ENCODE data around the gene MCF2L2.
A peak's percentile ranks its signal among the peaks of the same experiment; 100 is the strongest.

The MCF2L2 gene

GRCh38 chr3:183218826-183219225, 209.6 kb downstream of the MCF2L2 start:
- TF ChIP-seq POLR2A (IDR thresholded peaks at IDR 0.05; ENCODE audit: low read depth, low read length) (no peak), TAF1 (IDR thresholded peaks at IDR 0.05; ENCODE audit: borderline replicate concordance, low read depth, low read length) (no peak), POLR2AphosphoS5 (IDR thresholded peaks at IDR 0.05; ENCODE audit: low read depth, low read length) (no peak)
- no peak for DNase-seq (ENCODE audit: insufficient read length)
- no peak for FAIRE-seq

DNA sequence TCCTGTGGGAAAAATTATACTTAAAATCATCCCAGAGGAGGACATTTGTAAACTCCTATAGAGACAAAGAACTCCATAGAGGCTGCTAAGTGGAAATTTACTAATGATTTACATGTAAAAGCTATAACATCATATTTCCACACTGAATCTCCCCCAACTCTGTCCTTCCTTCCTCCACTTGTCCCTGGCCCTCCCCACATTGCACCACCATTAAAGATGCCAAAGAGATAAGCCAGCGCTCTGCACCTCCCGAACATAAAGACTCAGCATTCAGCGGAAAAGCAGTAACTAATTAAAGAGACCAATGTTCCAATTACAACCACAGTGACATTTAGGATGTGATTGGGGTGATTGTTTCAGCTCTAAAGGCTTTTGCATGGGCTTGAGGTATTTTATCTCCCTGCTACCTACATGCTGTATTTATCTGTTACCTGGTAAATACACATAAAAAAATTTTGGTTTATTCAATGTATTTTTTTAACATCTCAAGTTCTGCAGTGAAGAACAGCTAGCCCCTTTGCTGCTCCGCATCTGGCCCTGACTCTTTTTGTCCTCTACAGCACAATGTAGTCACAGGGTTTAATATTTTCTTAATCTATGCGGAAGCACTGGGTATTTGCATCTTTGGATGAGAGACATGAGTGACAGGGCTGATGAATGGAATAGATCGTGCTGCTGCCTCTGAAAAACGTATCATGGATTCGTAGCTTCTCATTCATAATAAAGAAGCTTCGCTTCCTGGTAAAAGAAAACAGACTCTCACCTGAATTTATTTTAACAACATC, 210.7 kb downstream of the MCF2L2 start:
- DNase-seq (ENCODE audit: insufficient read length) (no peak), FAIRE-seq (no peak)
- TF ChIP-seq POLR2A (IDR thresholded peaks at IDR 0.05; ENCODE audit: low read depth, low read length) = no peak
- TF ChIP-seq POLR2AphosphoS5 (IDR thresholded peaks at IDR 0.05; ENCODE audit: low read depth, low read length) = no peak
- TF ChIP-seq TAF1 (IDR thresholded peaks at IDR 0.05; ENCODE audit: borderline replicate concordance, low read depth, low read length) = no peak

DNA sequence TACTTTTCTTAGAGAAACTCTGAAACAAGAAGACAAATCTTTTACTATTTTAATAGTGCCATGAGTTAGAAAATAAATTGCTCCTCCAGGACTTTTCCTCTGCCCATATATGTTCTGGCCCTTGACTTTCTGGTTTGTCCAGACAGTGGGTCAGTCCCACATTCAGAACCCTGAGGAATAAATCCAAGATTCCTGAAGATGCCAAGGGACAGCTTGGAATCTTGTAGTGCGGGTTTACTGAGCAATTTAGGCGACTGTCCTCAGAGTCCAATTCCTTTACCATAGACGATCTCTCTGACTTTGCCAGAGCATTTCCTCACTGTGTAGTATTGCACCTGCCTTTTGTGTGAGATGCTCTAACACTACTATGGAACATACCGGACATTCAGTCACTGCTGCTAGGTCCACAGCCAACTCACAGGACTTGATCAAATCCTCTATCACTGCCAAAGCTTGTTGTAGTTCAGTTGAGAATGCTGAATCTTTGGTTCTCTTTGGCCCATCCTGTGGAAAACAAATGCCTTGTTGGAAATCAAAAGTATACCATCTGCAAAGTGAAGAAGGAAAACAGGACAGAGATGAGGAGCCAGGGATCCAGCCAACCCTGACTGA, 212.7 kb downstream of the MCF2L2 start:
- no peak for FAIRE-seq
- TF ChIP-seq POLR2AphosphoS5 (IDR thresholded peaks at IDR 0.05; ENCODE audit: low read depth, low read length) (no peak), TAF1 (IDR thresholded peaks at IDR 0.05; ENCODE audit: borderline replicate concordance, low read depth, low read length) (no peak), POLR2A (IDR thresholded peaks at IDR 0.05; ENCODE audit: low read depth, low read length) (no peak)
- DNase-seq (ENCODE audit: insufficient read length) = no peak

GRCh38 chr3:183214277-183214612, 214.2 kb downstream of the MCF2L2 start:
- DNase-seq (ENCODE audit: insufficient read length) (no peak), FAIRE-seq (no peak)
- no peak for TF ChIP-seq POLR2A (IDR thresholded peaks at IDR 0.05; ENCODE audit: low read depth, low read length)
- no peak for TF ChIP-seq POLR2AphosphoS5 (IDR thresholded peaks at IDR 0.05; ENCODE audit: low read depth, low read length)
- TF ChIP-seq TAF1 (IDR thresholded peaks at IDR 0.05; ENCODE audit: borderline replicate concordance, low read depth, low read length) = no peak

GRCh38 chr3:183213415-183214276, 214.8 kb downstream of the MCF2L2 start:
- TF ChIP-seq POLR2A (IDR thresholded peaks at IDR 0.05; ENCODE audit: low read depth, low read length) = no peak
- TF ChIP-seq TAF1 (IDR thresholded peaks at IDR 0.05; ENCODE audit: borderline replicate concordance, low read depth, low read length) = no peak
- TF ChIP-seq POLR2AphosphoS5 (IDR thresholded peaks at IDR 0.05; ENCODE audit: low read depth, low read length) = no peak
- peak; percentile 14 for FAIRE-seq

GRCh38 chr3:183212565-183212964, 215.9 kb downstream of the MCF2L2 start:
- TF ChIP-seq POLR2AphosphoS5 (IDR thresholded peaks at IDR 0.05; ENCODE audit: low read depth, low read length) = no peak
- TF ChIP-seq TAF1 (IDR thresholded peaks at IDR 0.05; ENCODE audit: borderline replicate concordance, low read depth, low read length) = no peak
- TF ChIP-seq POLR2A (IDR thresholded peaks at IDR 0.05; ENCODE audit: low read depth, low read length) = no peak
- FAIRE-seq (no peak), DNase-seq (ENCODE audit: insufficient read length) (no peak)

More at GRCh38 chr3:183213415-183214276, 214.8 kb downstream of the MCF2L2 start:
- DNase-seq (ENCODE audit: insufficient read length) = no peak

DNA sequence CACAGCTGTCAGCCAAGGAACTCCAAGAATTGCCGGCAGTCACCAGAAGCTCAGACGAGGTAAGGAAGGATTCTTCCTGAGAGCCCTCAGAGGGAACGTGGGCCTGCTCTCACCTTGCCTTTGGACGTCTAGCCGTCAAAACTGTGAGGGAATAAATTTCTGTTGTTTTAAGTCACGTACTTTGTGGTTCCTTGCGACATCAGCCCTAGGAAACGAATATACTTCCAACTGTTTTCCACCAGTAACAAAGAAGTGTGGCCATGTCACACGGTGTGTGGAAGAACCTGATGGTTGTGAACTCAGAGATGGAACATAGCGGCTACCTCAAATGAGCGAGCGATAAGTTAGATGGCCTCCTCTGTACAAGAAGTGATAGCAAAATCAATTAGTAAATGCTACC, 216.3 kb downstream of the MCF2L2 start:
- no peak for DNase-seq (ENCODE audit: insufficient read length)
- FAIRE-seq = no peak
- TF ChIP-seq POLR2A (IDR thresholded peaks at IDR 0.05; ENCODE audit: low read depth, low read length) (no peak), POLR2AphosphoS5 (IDR thresholded peaks at IDR 0.05; ENCODE audit: low read depth, low read length) (no peak), TAF1 (IDR thresholded peaks at IDR 0.05; ENCODE audit: borderline replicate concordance, low read depth, low read length) (no peak)

GRCh38 chr3:183211352-183211751, 217.1 kb downstream of the MCF2L2 start:
- TF ChIP-seq POLR2A (IDR thresholded peaks at IDR 0.05; ENCODE audit: low read depth, low read length) (no peak), TAF1 (IDR thresholded peaks at IDR 0.05; ENCODE audit: borderline replicate concordance, low read depth, low read length) (no peak), POLR2AphosphoS5 (IDR thresholded peaks at IDR 0.05; ENCODE audit: low read depth, low read length) (no peak)
- no peak for FAIRE-seq
- no peak for DNase-seq (ENCODE audit: insufficient read length)

DNA sequence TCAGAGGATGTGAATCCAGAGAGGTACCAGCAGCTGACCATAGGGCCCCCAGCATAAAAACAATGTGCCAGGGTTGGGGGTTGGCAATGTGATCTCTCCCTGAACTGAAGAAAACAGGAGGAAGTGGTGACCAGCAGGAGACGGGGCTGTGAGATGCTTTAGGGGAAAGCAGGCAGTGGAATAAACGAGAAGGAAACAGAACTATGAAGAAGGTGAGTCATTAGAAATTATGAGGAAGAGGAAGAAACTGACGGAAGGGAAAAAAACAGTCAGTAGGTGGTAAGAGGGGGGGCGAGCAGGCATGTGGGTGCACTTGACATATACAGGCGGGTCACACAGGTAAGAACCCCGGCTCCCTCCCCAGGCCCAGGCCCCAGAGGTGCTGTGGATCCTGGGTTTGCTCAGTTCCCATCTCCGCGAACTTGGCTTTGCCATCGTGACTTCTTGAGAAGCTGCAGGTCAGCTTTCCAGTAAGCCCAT, 217.5 kb downstream of the MCF2L2 start:
- FAIRE-seq (no peak), DNase-seq (ENCODE audit: insufficient read length) (no peak)
- TF ChIP-seq TAF1 (IDR thresholded peaks at IDR 0.05; ENCODE audit: borderline replicate concordance, low read depth, low read length) (no peak), POLR2A (IDR thresholded peaks at IDR 0.05; ENCODE audit: low read depth, low read length) (no peak), POLR2AphosphoS5 (IDR thresholded peaks at IDR 0.05; ENCODE audit: low read depth, low read length) (no peak)

DNA sequence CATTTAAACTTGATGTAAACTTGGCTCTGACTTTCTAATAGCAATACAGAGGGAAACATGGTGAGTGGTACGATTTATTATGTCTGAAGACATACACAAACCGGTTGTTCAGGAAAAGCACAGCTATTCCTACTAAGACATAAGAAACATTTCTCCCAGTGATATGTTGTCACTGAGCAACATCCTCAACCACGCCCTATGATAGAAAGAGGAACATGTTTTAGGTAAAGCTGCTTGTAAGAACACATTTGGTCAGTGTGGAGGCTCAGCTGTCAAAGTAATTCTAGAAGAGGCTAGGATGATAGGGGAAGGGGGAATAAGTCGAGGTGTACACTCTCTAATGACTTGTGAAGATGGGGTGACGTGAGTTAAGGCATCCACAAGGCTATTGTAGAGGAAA, 218.1 kb downstream of the MCF2L2 start:
- FAIRE-seq = no peak

DNA sequence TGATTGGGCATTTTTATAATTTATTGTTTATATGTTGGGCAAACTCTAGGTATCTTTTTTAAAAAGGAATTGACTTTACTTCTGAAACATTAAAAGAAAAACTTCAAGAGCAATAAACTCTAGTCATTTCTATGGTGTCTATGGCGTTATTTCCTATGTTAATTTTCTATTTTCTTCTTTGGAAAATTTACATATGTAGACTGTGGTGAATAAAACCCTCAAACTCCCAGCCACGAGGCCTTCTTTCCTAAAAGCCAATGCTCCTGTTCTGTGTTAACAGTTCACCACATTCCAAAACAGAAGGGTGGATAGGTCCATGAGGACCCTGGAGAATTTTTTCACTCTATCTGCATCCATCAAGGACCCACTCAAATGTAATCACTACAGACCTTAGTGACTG, 219.6 kb downstream of the MCF2L2 start:
- TF ChIP-seq POLR2AphosphoS5 (IDR thresholded peaks at IDR 0.05; ENCODE audit: low read depth, low read length) (no peak), TAF1 (IDR thresholded peaks at IDR 0.05; ENCODE audit: borderline replicate concordance, low read depth, low read length) (no peak), POLR2A (IDR thresholded peaks at IDR 0.05; ENCODE audit: low read depth, low read length) (no peak)
- DNase-seq (ENCODE audit: insufficient read length) = no peak
- no peak for FAIRE-seq

More for the DNA sequence above, 218.1 kb downstream of the MCF2L2 start:
- DNase-seq (ENCODE audit: insufficient read length) = no peak
- no peak for TF ChIP-seq POLR2A (IDR thresholded peaks at IDR 0.05; ENCODE audit: low read depth, low read length)
